NOMO-1 (cell line): ENCODE data around the gene PIK3R1.
"Not testable (repeated sequence)": the region's sequence is repeated elsewhere in the genome, so short reads cannot be mapped to it uniquely, and the experiment has no call there.

Experiments used
- DNase-seq, 2 experiments: peaks; one replicate each; lab custom pipeline; 2025; ENCODE audit not compliant: unreplicated experiment in 2 of 2; lab: John Stamatoyannopoulos, UW

PIK3R1 gene

DNA sequence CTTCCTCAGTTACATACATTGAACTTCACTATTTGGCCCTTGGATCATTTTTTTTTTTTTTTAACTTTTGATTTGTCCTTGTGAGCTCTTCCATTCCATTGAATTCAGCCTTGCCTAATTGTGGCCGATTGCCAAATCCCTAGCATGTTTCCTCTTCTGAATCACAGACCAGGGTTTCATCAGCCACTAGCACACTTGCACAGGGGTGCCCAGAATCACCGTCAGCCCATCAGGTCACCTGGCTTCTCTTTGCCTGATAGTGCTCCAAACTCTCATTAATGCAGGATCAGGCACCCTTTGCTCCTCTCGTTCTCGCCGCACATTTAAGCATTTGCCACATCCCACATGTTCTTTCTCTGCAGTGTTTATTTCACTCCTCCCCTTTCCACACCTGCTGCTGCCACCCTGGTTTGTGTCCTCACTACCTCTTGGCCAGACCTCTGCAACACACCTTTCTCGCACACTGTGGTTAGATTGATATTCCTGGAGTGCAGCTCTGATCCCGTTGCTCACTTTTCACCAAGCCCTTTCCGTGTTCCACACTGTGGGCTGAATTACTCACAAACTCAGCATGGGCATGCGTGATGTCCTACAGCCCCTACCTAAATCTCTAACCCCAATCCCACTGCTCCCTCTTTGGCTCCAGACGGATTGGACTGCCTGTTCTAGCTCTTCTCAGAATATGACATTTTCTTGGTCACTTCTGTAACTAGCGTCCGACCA lies 9.8 kb downstream of the PIK3R1 start:
- DNase-seq, result peak; percentile 37 to 68

DNA sequence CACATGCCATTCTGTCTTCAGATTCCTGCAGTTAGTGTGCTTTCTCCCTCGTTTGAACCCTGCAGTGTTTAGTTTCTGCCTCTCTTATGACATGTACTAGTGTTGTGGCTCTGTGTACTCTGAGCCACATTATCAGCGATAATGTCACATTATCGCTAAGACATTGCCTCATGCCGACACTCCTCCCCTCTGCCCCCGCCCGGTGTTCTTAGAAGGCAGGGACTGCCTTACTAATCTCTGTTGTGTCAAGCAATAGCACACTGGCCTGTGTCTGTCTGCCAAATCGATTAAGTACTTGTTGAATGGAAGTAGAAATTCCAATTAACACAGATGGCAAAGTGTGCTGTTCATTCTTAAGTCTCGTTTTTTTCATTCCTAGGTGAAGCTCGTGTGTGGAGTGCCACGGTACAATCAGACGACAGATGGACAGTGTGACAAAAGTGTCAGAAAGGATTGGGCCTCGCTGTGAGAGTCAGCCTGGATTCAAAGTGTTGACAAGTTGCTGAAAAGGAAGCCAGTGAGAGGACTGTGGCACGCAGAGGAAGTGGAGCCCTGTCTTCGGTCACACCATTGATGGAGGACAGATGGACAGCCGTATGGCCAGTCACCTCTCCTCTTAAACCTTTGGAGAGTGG lies 10.5 kb downstream of the PIK3R1 start:
- DNase-seq, result no peak

DNA sequence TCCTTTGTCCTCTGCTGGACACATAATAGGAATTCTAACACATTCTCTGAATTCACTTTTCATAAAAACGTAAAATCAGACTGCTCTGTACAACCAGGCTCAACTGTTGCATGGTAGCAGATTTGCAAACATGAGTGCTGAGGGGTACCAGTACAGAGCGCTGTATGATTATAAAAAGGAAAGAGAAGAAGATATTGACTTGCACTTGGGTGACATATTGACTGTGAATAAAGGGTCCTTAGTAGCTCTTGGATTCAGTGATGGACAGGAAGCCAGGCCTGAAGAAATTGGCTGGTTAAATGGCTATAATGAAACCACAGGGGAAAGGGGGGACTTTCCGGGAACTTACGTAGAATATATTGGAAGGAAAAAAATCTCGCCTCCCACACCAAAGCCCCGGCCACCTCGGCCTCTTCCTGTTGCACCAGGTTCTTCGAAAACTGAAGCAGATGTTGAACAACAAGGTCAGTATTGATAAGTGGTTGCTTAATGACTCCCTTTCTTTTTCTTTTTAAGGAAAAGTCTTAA lies 11.1 kb downstream of the PIK3R1 start:
- DNase-seq, result no peak

DNA sequence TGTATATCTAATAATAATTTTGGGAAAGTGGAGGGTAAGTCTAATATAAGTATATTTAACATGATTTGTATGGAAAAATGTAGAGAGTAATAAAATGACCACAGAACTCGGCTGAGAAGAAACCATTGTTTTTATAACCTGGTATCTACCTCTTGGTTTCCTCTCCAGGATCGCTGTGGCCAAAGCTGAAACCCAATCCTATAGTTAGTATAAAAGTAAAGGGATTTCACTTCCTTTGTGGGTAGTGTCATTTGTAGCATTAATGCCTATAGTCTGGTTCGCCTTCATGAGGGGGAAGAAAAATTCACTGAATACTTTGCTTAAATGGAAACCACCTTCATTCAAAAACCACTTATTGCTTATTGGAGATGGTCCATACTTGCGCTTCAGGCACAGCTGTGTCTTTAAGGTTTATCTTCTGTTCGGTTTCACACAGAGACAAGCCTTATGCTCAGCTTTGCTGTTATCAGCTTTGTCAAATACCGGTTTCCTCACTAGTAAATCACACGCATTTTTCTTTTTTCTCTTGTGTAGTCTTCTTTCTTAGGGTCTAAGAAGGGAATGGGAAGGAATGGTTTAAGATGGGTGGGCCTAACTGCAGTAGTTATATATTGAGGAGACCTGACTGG lies 12.1 kb downstream of the PIK3R1 start:
- no peak for DNase-seq

DNA sequence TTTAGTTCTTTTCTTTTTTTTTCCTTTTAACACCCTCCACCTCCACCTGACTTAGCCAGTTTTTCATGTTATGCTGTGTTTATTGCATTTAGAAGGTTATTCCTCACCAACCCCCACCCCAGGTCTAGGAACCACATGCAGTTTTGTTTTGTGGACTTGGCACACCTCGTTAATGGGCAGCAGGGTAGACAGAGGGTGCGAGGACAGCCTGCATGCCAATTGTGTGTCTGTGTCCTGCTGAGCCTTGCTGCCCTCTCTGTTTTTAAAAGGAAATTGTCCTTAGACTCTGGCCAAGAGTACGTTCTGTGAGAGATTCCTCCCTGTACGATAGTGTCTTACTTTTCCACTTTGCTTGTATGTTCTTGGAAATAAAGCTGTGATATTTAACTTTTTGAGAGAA lies 13.9 kb downstream of the PIK3R1 start:
- DNase-seq, result no peak

DNA sequence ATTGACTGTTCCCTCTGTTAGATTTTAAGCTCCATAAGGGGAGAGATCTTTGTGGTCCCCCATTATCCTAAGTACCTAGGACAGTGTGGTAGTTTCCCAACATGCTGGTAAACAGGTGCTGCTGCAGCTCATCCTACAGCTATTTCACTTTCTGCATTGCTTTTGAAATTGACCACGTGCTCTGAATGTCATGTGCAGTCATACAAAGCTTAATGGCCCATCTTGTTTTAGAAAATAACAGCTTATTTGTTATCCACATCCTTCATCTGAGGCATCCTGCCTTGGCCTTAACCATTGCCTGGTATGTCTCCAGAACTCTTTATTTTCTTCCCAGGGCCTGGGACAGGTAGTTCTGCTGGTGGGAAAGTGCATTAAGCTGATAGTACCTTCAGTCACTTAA lies 14.7 kb downstream of the PIK3R1 start:
- no peak for DNase-seq

DNA sequence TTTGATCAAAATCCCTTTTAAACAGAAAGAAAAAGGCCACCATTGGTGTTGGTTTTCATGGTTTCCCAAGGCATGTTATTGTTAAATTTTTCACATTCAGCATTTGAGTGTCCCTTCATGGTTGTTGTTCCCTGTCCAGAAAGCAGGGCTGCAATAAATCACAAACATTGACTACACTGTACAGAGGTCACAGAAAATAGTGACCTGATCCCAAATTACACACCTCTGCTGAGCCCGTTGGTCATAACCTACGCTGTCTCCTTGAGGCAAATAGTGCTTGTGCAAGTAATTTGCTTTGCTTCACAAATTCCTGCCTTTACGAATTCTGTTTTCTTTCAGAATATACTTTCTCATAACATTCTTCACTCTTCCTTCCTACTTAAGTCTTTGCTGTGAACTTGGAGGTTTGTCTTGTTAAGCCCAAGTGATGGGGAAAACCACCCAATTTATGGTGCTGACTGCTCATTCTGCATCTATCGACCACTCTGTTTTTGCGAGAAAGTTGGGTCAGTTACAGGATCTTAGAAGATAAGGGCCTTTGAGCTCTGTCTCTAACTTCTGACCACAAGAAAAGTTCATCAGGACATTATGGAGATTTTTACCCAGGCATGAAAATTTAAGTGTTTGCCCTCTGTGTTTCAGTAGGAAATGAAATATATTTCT lies 16.0 kb downstream of the PIK3R1 start:
- DNase-seq, result no peak

DNA sequence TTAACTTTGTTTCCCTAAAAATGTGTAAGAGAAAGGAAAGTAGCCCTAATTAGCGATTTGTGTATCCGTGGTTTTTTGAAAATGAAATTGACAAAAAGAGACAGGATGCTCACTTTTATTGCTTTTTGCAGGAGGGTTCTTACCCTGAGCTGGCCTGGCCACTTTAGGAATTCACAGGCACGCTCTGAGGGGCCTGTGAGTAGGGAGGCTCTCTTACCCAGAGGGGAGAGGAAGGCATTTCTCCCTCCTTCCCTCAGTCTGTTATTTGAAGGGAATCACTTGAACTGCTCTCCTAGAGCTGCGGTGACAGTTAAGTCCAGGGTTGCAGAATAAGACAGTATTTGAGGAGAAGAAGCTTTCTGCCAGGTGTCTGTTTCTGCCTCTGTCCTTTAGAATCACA lies 16.7 kb downstream of the PIK3R1 start:
- no peak for DNase-seq

DNA sequence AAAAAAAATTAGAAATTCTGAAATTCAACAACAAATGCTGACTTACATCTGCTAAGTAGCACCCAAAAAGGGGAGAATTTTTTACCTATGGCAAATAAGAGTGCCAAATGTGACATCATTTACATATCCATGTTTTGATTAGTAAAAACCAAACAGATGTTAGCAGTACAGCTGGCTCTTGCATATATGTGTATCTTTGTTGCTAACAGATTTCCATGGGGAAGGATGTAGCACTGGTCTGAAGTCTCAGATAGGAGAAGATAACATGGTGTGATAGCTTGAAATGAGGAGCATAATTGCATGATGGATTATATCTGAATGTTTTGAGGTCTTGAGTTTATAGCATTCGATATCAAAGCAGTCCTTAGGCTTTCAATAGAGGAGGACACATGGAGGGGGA lies 17.5 kb downstream of the PIK3R1 start:
- no peak for DNase-seq

DNA sequence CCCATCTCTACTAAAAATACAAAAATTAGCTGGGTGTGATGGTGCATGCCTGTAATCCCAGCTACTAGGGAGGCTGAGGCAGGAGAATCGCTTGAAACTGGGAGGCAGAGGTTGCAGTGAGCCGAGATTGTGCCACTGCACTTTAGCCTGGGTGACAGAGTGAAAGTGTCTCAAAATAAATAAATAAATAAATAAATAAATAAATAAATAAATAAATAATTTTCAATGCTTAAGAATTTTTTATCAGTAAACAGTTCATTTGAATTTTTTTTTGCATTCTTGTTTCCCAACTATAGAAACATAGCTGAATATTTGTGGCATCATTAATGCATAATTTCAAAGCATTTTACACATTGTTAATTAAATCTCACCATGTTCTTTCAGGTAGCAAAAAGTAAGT lies 19.7 kb downstream of the PIK3R1 start:
- not testable (repeated sequence) for DNase-seq

DNA sequence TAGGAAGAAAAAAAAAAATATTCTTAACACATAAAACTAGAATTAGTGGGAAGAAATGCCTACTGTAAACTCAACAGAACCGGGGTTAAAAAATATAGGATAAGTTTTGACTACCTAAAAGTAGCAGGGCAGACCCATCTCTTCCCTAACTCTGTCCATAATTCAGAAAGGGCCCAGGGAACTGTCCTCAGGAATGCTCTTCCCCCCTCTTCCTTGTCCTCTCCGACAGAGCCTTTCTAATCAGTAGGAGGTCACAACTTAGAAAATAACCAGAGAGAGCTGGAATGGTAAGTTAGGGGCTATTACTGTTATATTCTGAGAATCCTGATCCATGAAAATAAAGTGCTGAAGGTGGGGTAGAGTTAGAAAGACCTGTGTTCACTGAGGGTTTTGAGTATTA lies 22.2 kb downstream of the PIK3R1 start:
- DNase-seq, result no peak

DNA sequence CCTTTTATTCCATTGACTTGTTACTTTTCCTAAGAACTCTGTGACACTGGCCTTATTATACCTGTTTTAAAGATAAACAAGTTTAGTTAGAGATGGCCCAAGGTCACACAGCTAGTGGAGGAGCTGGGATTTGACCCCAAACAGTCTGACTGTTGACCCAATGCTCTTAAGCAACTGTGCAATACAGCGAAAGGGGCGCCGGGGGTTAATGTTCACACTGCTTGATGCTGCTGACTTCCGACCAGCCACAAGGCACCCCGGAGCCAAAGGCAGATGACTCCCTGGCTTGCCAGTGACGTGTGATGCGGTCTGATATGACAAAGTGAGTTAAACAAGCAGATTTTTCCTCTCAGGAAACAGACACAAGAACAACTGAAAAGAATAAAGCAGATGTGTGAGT lies 23.9 kb downstream of the PIK3R1 start:
- DNase-seq, result peak; percentile 38 to 52

DNA sequence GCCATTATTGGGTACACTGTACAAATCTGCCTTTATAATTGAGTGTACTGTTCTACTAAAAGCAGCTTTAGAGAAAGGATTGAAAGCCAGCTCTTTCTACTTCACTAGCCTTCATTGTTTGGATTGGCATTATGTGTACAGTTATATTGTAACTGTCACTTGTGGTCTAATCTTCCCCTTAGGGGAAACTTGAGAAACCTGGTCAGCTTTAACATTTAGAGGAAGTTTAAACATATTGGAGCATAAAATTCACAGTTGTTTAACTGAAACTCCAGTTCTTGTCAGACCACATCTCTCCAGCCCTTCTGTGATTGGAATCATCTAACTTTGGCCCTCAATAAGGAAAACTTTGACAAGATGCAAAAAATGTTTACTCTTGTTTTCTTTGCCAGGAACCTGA lies 24.6 kb downstream of the PIK3R1 start:
- peak; percentile 26 to 87 for DNase-seq

DNA sequence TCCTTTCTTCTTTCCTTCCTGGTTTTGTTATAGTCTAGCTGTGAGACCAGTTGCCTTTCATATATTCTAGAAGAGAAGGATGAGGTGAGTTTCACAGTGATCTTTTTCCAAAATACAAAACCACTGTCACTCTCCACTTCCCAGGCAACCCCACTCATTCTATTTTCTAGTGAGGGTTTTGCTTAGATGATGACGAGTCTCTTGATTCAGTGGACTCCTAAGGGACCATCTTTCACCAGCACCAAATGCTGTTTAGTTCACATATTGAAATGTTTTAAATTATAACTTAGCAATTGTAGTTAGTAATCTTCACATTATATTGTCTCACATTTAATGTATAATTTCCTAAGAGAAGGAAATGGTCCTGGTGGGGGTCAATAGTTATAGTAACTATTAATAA lies 25.2 kb downstream of the PIK3R1 start:
- DNase-seq, result no peak

DNA sequence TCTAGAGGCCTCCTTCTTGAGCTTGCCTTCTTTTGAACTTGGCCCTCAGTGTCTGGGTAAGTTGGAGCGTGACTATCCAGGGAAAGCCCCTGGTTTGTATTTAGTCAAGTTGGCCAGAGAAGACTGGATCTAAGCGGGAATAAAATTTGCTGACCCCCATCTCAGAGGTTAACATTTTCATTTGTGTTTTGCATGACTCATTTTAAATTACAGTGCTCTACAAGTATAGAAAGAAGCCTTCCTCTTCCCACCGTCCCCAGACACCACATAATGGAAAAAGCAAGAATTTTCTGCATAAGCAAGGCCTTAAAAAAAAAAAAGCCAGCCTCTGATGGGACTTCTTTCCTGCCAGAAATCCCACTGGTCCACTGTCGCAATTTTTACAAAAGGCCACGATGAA lies 27.2 kb downstream of the PIK3R1 start:
- no peak for DNase-seq

DNA sequence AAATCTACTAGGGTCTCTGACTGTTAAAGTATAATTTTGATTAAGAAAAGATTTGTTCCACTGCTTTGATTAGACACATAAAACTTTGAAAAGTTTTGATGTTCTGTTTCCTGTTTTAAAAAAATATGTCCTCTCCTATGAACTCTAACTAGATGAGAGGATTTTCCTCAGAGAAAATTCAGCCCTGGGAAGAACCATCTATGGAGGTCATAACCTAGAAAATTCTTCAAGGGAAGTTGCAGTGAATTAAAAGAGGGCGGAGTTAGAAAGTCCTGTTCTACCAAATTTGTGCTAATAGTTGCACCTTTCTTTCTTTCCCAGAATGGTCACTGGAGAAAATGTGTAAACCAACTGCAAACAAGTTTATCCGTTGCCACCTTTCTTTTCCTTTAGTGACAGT lies 27.7 kb downstream of the PIK3R1 start:
- DNase-seq, result no peak

DNA sequence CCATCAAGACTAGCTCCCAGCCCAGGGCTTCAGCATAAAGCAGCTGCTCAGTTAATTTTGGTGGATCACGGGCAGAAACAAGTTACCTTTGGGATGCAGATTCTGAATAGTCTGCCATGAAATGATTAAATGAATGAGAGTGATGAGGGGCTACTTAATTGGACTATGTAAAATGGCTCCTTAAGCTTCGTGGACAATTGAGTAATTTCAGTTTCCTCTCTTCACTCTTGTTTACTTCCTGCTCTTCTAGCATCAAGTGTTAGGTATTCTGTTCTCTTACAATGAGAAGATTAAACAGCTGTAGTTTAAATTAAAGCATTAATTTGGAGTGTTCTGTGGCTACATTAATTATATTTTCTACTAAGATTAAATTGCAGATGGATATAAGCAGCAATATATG lies 28.1 kb downstream of the PIK3R1 start:
- peak in 1 of 2 experiments; percentile 42 for DNase-seq

DNA sequence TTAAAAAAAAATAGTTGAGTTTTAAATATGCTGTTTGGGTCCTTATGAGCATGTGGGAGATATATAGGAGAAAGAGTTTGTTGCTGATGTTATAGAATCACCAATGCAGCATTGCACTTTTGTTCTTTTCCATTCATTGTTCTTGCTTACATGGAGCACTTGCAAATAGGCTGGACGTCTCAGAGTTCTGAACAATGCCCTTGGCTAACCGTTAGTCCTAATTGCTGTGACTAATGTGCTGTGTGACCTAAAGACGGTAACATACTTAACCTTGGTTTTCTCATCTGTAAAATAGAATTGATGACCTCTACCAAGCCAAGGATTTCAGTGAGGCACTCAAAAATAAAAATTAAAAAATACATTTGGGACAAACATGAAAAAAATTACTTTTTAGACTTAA lies 29.8 kb downstream of the PIK3R1 start:
- DNase-seq, result no peak

DNA sequence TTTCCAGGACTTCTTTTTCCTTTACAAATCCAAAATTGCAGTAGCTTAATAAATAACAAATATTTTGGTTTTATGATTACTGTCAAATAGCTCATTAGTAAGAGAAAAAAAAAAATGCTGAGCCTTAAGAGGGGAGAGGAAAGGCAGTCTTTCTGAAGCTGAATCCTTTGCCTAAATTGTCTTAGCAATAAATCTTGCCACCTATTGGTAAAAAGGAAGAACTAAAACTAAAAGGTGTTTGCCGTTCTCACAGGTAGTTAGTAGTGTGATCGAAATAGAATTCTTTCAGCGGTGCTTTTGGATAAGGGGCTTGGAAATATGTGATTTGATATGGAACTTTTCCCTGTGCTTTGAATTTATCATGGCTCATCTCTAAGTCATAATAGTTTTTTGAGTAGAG lies 31.2 kb downstream of the PIK3R1 start:
- no peak for DNase-seq

DNA sequence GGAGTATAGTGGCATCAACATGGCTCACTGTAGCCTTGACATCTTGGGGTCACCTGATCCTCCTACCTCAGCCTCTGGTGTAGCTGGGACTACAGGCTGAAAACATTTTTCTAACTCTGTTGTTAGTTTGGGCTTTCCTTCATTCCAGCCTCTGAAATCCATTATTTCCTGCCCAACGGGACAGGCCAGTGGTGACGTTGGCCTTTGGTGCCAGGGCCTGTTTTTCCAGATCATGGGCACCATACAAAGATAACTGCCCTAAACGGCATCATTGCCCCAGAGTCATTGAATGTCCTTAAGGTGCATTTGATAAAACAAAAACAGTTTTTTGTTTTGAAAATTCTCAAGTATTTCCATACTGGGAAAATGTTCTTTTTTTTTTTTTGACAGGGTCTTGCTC lies 32.1 kb downstream of the PIK3R1 start:
- no peak for DNase-seq

DNA sequence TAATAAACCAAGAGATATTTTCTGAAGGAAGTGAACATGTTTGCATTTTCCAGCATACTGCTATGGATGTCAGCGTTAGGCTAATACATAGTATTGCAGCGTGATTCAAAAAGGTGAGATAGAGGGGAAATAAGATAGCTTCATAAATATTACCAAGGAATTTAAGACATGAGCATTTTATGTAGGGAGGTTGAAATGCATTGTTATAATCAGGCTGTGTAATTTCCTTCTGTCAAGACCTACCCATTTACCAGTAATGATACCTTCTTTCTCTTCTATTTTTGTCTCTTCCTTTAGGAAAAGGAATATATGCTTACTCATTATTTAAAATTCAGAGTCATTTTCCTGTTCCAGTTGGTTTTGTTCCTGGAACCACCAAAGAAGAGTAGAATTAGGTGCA lies 33.3 kb downstream of the PIK3R1 start:
- no peak for DNase-seq

DNA sequence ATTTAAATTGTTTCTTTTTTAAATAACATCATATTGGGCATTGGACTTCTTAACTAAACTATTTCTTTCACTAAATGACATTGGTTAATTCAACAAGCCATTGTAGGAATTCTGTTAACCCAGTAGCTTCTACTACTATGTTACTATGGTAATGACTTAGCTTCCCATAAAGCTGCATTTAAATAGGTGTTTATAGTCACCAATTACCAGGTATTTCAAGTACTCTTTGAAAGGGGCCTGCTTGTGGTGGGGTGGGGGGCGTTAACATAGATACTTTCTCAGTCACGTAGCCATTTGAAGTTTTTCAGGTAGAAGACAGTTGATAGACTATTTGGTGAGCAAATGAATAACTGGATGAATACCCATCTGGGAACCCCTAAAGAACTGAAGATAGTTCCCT lies 34.0 kb downstream of the PIK3R1 start:
- DNase-seq, result no peak
